ENCODE data around the gene FLII.

Gene FLII

DNA sequence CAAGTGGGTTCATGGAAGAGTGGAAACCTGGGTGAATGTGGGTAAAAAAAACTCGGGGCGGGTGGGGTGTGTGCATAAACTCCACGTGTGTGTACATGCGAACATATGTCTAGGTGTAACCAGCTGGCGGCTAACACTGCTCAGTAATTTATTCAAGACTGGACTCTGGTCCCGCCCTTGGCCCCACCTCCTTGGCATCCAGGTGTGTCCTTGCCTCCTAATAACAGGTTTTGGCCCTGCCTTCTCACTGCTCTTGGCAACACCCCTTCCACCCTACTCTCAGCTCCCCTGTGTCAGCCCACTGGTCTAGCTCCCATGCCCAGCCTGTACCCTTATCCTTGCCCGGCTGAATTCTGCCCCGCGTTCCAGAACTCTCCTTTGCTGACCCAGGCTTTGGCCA is 8.3 kb downstream of the FLII start:
- DNase-seq (ENCODE audit: low read depth), result no peak
- H3K4me3 ChIP-seq (ENCODE audit: control insufficient read depth, low read depth, low read length), result no peak overlapping the region
- TF ChIP-seq CTCF (conservative IDR thresholded peaks at IDR 0.05; ENCODE audit: control insufficient read depth, insufficient read depth, low read depth, low read length), result no peak

DNA sequence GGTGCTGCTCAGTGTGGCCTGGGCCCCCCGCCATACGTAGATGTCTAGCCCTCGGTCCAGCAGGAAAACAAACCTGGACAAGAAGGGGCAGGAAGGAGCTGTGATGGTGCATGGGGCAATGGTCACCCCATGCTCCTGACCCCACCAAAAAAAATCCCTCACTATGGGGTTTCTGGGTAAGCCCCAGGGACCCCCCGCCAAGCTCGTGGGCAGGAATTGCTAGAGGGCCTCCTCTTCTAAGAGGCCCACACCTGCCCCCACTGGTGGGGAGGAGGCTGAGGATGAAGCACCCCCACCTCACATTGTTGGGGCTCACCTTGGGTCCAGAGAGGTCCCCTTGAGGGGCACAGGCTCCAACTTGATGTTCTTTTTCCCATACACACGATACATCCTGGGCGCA is 9.7 kb downstream of the FLII start:
- no peak for TF ChIP-seq CTCF (conservative IDR thresholded peaks at IDR 0.05; ENCODE audit: control insufficient read depth, insufficient read depth, low read depth, low read length)
- no peak overlapping the region for H3K4me3 ChIP-seq (ENCODE audit: control insufficient read depth, low read depth, low read length)
- no peak for DNase-seq (ENCODE audit: low read depth)

DNA sequence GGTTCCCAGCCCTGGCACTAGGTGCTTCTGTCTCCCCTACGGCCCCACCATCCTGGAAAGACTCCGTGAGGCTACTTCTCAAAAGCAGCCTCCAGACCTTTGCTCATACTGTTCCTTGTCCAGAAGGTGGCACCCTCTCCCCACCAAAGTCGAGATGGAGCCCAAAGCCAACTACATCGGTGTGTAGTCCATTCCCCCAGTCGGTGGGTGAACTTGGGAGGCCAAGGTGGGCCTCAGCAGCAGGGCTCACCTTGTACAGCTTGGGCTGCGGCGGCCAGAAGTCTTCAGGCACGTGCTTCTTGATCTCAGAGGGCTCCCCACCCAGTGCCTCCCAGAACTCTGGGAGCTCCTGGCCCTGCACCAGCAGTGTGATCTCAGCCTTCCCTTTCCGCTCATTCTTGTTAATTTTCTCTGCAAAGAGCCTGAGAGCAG is 10.2 kb downstream of the FLII start:
- TF ChIP-seq CTCF (conservative IDR thresholded peaks at IDR 0.05; ENCODE audit: control insufficient read depth, insufficient read depth, low read depth, low read length), result peak; percentile 70
- peak; percentile 74 for DNase-seq (ENCODE audit: low read depth)
- H3K4me3 ChIP-seq (ENCODE audit: control insufficient read depth, low read depth, low read length), result no peak overlapping the region

GRCh38 chr17:18247613-18248001 is 10.9 kb downstream of the FLII start:
- H3K4me3 ChIP-seq (ENCODE audit: control insufficient read depth, low read depth, low read length), result no peak overlapping the region
- TF ChIP-seq CTCF (conservative IDR thresholded peaks at IDR 0.05; ENCODE audit: control insufficient read depth, insufficient read depth, low read depth, low read length), result no peak
- no peak for DNase-seq (ENCODE audit: low read depth)

DNA sequence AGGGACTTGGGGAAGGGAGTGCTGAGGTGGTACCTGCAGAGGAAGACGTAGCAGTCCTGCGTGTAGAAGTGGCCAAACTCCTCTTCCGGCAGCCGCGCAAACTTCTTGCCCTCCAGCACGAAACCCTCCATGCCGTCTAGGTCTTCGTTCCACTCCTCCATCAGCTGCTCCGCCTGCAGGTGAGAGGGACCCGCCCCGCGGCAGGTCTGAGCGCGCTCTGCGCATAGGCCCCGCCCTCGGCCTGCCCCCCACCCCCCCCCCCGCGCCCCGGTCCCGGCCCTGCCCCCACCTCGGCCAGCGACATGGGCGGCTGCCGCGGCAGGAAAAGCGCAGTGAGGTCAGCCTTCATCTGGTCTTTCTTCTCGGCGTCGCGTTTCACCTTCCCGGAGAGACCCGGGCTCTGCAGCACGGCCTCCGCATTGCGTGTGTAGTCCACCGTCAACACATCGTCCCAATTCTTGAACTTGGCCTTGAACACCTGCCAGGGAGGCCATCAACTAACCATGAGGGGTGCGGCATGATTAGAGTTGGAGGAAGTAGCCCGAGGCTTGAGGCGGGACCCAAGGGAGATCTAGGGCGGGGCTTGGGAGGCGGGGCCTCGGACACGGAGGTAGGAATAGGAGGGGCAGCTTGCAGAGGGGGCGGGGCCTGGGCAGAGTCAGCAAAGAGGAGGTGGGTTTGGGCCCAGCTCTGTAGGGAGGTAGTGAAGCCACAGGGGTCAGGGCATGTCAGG is 11.5 kb downstream of the FLII start:
- TF ChIP-seq CTCF (conservative IDR thresholded peaks at IDR 0.05; ENCODE audit: control insufficient read depth, insufficient read depth, low read depth, low read length), result no peak
- peak; percentile 44 for DNase-seq (ENCODE audit: low read depth)
- no peak overlapping the region for H3K4me3 ChIP-seq (ENCODE audit: control insufficient read depth, low read depth, low read length)

GRCh38 chr17:18246109-18246725 is 12.3 kb downstream of the FLII start:
- no peak for DNase-seq (ENCODE audit: low read depth)
- TF ChIP-seq CTCF (conservative IDR thresholded peaks at IDR 0.05; ENCODE audit: control insufficient read depth, insufficient read depth, low read depth, low read length), result no peak

More at GRCh38 chr17:18246109-18246725, 12.3 kb downstream of the FLII start:
- H3K4me3 ChIP-seq (ENCODE audit: control insufficient read depth, low read depth, low read length), result no peak overlapping the region
